Measurements from ENCODE around the gene ARHGEF10L.

ARHGEF10L gene

DNA sequence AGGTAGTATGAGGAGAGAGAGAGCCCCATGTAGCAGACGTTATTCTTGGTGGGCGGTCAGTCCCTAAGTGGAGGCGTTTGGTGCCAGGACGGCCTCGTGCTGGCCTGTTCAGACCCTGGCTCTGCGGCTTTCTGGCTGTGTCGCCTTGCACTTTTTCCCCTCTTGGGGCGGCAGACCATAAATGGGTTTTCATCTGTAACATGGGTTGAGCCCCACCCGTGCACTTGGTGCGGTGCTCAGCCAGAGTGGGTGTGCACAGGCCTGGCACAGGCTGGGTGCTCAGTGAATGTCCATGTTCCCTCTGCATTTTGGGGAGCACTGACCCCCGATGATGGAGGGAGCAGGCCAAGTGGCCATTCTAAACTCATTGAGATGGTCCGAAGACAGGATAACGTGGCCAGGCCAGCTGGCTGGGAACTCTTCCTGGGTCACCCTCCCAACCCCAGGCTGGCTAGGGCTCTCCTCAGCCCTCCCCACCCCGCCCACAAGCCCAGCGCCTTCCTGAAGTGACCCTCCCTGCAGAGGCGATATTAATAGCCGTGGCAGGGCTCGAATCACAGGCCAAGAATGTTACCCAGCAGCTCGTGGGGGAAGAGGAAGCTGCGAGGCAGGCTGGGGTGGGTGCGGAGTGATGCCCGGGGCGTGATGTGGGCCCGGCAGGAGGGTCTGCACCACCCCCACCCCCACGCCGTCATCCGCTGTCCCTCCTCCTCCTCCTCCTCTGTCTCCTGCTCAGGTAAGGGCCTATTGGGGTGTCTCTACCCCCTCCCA lies 78.5 kb downstream of the ARHGEF10L start:
- DNase-seq (ENCODE audit: low read depth): peak; percentile 43
- no peak overlapping the region for H3K4me3 ChIP-seq (ENCODE audit: low read length)
- TF ChIP-seq, protein P1, sequence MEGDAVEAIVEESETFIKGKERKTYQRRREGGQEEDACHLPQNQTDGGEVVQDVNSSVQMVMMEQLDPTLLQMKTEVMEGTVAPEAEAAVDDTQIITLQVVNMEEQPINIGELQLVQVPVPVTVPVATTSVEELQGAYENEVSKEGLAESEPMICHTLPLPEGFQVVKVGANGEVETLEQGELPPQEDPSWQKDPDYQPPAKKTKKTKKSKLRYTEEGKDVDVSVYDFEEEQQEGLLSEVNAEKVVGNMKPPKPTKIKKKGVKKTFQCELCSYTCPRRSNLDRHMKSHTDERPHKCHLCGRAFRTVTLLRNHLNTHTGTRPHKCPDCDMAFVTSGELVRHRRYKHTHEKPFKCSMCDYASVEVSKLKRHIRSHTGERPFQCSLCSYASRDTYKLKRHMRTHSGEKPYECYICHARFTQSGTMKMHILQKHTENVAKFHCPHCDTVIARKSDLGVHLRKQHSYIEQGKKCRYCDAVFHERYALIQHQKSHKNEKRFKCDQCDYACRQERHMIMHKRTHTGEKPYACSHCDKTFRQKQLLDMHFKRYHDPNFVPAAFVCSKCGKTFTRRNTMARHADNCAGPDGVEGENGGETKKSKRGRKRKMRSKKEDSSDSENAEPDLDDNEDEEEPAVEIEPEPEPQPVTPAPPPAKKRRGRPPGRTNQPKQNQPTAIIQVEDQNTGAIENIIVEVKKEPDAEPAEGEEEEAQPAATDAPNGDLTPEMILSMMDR (IDR thresholded peaks at IDR 0.05; ENCODE audit: insufficient read depth, low read depth, low read length, missing control alignments): no peak

DNA sequence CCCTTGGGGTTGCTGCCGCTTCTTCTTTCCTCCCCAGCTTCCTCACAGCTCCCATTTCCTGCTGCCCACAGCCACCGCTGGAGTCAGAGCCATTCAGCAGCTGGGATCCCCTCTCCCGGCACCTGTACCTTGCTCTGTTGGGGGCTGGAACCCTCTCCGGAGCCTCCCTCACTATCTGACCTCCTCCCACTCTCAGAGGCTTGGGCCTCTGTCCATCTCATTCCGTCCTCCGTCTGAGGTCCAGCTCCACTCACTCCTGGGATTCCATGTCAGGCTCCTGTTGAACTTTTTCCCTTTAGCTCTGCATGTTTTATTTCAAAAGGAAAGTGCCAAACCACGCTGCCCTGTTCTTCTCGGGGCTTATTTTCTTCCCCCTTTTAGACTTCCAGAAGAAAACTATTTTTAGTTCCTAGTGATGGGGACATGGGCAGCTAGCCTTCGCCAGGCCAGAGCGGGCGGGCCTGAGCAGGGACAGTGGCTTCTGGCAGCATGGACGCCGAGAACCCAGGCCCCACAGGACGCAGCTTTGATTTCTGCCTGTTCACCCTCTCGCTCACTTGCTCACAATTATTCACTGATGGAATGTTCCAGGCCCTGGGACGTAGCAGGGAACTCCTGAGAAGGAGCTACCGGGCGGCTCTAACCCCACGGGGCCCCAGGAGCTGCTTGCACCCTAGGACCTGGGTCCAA lies 79.2 kb downstream of the ARHGEF10L start:
- TF ChIP-seq, protein P1 (IDR thresholded peaks at IDR 0.05; ENCODE audit: insufficient read depth, low read depth, low read length, missing control alignments): no peak
- H3K4me3 ChIP-seq (ENCODE audit: low read length): no peak overlapping the region
- DNase-seq (ENCODE audit: low read depth): no peak

DNA sequence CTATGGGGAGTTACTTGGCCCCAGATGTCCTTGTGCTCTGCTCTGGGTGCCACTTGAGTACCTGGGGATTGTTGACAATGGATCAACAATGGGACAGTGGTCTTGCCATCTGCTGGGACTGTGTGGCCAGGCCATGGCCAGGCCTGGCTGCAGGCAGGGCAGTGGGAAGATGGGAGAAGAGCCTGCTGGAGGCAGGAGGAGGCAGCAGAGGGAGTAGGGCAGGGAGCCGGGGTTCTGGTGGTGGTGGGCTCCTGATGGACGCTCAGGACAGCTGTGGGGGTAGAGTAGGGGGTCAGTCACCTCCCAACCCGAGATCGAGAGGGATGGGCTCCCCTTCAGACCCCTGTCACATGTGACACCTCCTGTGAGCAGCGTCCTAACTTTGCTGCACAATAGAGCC lies 81.0 kb downstream of the ARHGEF10L start:
- no peak for DNase-seq (ENCODE audit: low read depth)
- TF ChIP-seq, protein P1 (IDR thresholded peaks at IDR 0.05; ENCODE audit: insufficient read depth, low read depth, low read length, missing control alignments): no peak
- no peak overlapping the region for H3K4me3 ChIP-seq (ENCODE audit: low read length)

DNA sequence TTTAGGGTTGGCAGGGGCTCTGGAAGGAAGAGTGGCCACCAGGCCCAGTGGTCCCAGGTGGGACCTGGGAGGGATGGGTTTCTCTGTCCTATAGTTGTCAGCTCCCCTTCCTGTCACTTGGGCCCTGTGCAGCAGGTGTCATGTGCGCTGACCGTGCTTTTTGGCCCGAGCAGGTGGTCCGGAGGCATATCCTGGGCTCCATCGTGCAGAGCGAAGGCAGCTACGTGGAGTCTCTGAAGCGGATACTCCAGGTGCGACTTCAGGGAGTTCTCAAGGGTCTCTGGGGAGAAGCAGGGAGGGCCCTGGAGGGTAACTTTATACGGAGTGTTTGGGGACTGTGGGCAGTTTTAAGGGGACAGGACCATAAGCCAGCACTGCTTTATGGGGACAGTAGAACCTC lies 82.2 kb downstream of the ARHGEF10L start:
- TF ChIP-seq, protein P1 (IDR thresholded peaks at IDR 0.05; ENCODE audit: insufficient read depth, low read depth, low read length, missing control alignments): no peak
- H3K4me3 ChIP-seq (ENCODE audit: low read length): no peak overlapping the region
- no peak for DNase-seq (ENCODE audit: low read depth)

DNA sequence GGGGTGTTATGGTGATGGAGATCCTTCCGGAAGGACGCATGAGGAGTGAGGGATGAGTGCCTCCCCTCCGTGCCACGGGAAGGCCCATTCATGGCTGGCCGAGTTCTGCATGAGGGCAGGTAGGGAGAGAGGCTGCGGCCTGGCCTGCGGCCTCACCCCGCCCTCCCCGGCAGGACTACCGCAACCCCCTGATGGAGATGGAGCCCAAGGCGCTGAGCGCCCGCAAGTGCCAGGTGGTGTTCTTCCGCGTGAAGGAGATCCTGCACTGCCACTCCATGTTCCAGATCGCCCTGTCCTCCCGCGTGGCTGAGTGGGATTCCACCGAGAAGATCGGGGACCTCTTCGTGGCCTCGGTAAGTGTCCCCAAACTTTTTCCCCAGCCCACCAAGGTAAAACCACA lies 83.3 kb downstream of the ARHGEF10L start:
- TF ChIP-seq, protein P1 (IDR thresholded peaks at IDR 0.05; ENCODE audit: insufficient read depth, low read depth, low read length, missing control alignments): no peak
- no peak overlapping the region for H3K4me3 ChIP-seq (ENCODE audit: low read length)
- no peak for DNase-seq (ENCODE audit: low read depth)

DNA sequence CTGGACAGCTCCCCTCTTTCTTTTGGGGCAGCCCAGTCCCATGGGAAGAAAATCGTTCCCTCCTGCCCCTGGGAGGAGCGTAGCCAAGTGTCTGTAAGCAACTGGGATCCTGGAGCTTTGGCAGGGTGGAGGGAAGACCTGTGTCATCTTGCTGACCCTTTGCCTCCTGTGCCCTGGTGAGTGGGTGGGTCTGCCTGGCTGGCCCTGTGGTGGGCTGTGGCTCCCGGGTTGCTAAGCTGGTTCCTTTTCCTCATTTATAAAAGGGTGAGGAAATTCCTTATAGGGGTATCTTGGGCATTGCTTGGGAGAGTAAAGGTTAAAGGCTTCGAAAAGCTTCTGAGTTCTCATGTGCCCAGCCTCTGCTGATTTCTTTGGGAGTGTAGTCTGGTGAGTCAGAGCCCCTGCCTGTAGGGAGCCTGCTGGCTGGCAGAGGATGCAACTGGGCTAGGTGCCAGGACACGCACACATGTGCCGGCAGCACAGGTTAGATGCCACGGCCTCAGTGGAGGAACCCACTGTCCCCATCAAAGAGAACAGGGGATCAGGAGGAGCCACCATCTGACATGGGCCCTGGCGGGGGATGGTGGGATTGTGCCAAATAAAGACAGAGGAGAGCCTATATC lies 85.2 kb downstream of the ARHGEF10L start:
- DNase-seq (ENCODE audit: low read depth): peak; percentile 87
- TF ChIP-seq, protein P1 (IDR thresholded peaks at IDR 0.05; ENCODE audit: insufficient read depth, low read depth, low read length, missing control alignments): no peak
- H3K4me3 ChIP-seq (ENCODE audit: low read length): no peak overlapping the region

Data from epithelial cell of esophagus (primary cell).